Measurements from ENCODE around the gene SKP1.
A peak's percentile ranks its signal among the peaks of the same experiment; 100 is the strongest.
"Not testable (repeated sequence)": the region's sequence is repeated elsewhere in the genome, so short reads cannot be mapped to it uniquely, and the experiment has no call there.

Gene SKP1

DNA sequence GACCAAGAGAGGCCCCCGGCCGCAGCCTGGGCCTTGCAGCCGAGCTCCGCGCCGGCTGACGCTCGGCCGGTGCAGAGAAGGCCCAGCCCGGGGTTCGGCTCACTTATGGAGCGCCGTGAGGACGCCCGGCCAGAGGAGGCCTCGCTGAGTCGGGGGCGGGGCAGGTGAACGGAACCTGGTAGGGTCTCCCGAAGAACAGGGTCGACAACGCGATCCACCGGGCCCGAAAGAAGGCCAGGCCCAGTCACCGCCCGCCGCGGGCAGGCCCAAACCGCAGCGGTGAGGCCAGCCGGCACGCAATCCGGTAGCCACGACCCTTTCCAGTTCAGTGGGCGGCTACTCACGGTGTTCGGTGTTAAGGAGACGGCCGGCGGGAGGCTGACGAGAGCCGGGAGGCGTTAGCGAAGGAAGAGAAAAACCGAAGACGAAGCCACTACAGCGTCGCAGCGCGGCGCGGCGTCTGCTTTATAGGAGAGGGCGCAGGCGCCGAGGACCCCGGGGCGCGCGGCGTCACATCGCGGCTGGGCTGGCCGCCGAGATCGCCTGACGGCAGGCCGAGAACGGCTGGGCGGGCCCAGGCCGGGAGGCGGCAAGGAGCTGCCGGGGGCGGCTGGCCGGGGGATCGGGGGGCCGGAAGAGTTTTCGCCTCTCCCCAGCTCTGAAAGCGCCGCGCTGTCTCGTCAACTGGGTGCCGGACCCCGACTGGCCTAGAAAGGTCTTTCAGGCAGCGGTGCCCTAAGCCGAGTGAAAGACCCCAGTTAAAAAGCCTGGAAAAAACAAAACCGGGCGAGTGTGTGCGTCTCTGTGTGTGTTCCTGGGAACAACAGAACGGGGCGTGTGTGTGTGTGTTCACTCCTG, at the start of gene SKP1:
Gene SKP1 (minus strand): TSS at position 440 of the 858 bp plus-strand sequence. CDS start 2,928 bp downstream, outside the sequence.
- Histone ChIP-seq H3K27me3 (ENCODE audit: control insufficient read depth, insufficient read depth, low read length) (no peaks in the 10 kb centered on the region), H3K9ac (ENCODE audit: low read length) (peak within 1 kb of the TSS; percentile 97), H3K4me3 (ENCODE audit: low read length) (peak within 1 kb of the TSS; percentile 89), H3K4me1 (ENCODE audit: control insufficient read depth, insufficient read depth, low read length) (peaks cover 16% of the 10 kb centered on the region), H3K36me3 (ENCODE audit: control insufficient read depth, insufficient read depth, low read length) (peaks cover 2% of the 10 kb centered on the region), H3K27ac (ENCODE audit: low read depth, low read length) (peak within 1 kb of the TSS; percentile 100)

DNA sequence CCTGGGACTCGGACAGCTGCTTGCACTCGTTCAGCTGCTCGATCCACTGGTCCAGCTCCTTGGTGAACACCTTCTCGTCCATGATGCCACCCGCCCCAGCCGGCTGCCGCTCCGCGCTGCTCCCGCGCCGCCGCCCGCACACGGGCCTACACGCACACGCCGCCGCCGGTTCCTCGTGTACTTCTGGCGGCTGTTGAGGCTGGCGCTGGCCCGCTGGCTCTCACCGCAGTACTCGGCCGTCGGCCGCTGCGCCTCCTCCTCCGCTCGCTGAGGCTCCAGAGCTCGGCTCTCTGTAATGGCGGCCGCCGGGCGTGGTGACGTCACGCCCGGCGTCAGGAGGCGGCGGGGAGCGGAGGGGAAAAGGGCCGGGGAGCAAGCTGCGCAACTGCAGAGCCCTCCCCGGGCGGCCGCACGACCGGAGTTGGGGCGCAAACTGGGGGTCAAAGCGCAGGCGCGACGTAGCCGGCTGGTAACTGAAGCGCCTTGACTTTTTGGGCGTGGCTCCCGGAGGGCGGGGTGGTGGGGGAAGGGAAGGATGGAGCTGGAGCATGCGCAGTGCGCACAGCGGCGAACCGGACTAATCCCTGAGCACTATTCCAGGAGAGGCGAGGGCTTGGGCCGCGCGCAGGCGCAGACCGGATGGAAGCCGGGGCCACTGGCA, 49.2 kb upstream of the SKP1 start, which contains the start of gene PPP2CA:
Gene PPP2CA (minus strand): TSS at position 294 of the 661 bp plus-strand sequence. CDS start 212 bp downstream, at position 82.
- H3K27ac ChIP-seq (ENCODE audit: low read depth, low read length) = peak within 1 kb of the TSS; percentile 100
- H3K36me3 ChIP-seq (ENCODE audit: control insufficient read depth, insufficient read depth, low read length) = no peaks in the 10 kb centered on the region
- peak within 1 kb of the TSS; percentile 93 for H3K4me3 ChIP-seq (ENCODE audit: low read length)
- H3K4me1 ChIP-seq (ENCODE audit: control insufficient read depth, insufficient read depth, low read length) = peaks cover 19% of the 10 kb centered on the region
- peak within 1 kb of the TSS; percentile 99 for H3K9ac ChIP-seq (ENCODE audit: low read length)
- H3K27me3 ChIP-seq (ENCODE audit: control insufficient read depth, insufficient read depth, low read length) = no peaks in the 10 kb centered on the region

DNA sequence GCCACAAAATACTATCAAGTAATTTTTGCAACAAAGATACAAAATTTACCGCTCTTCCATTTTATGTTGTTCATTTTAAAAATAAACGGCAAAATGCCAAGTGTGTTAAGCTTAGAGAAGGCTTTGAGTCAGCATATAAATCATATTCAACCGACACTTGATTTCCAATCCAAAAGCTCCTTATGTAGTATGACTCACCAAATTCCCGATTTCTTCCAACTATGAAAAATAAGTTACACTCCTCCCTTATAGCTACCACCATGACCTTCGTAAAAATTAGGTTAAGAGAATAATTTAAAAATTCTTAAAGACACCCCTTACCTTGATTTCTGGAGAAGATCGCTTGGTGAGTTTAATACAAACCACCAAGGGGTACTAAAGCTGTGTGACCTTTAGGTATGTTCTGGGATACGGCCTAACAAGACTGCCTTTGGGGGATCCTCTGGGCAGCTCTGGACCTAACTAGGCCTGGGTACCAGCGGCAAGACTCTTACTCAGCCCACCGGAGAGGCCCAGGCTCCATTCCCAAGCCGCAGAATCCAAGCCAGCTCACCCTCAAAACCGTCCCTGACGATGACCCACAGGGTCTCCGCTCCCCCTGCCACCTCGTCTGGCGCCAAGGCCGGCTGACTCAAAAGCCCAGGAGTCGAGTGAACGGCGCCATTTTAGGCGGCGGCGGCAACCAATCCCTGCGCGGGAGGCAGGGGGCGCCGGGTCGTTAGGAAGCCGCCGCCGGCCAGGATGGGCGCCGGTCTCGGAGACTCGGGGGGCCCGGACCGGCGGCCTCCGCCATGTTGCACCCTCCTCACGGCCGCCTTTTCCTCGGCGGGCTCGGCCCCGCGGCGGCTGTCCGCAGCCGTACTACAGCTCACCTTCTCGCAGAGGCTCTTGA, 48.4 kb upstream of the SKP1 start:
- Histone ChIP-seq H3K4me3 (ENCODE audit: low read length) (peak overlapping the region; percentile 93), H3K36me3 (ENCODE audit: control insufficient read depth, insufficient read depth, low read length) (no peaks in the 10 kb centered on the region), H3K4me1 (ENCODE audit: control insufficient read depth, insufficient read depth, low read length) (peaks cover 19% of the 10 kb centered on the region), H3K27me3 (ENCODE audit: control insufficient read depth, insufficient read depth, low read length) (no peaks in the 10 kb centered on the region), H3K9ac (ENCODE audit: low read length) (peak overlapping the region; percentile 99), H3K27ac (ENCODE audit: low read depth, low read length) (peak overlapping the region; percentile 100)

DNA sequence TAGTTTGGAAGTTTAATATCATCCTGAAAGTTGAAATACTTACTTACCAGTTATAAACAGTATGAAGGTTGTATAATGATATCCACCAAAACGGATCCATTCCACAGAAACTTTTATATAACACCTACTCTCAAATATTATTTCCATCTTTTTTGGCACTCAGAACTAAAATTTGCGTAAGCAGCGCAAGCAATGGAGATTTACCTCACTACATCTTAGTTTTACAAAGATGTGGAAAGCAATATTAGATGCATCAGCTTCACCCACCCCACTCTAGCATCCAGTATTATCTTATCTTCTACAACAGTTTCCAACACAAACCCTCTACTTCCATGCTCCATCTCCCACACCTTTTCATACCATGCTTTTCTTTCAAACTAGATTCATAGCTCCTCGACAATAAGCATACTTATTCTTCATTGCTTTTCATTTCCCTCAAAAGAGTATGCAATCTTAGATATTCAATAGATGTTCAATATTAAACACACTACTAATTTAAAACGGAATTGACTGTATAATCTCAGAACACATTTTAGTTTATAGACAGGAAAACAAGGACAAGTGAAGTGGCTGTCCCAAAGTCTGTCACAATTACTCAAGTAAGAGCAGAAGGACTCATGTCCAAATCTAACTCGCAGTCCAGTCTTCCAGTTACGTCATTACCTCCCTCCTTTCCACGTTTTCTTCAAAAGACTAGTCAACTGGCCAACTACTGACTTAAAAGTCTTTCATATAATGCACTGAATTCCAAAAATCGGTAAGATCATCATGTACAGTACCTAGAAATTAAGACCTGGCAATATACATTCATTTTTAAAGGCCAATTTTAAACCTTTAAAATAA, 46.9 kb upstream of the SKP1 start:
- peak overlapping the region; percentile 35 for H3K27ac ChIP-seq (ENCODE audit: low read depth, low read length)
- H3K9ac ChIP-seq (ENCODE audit: low read length) = no peak overlapping the region
- H3K36me3 ChIP-seq (ENCODE audit: control insufficient read depth, insufficient read depth, low read length) = no peaks in the 10 kb centered on the region
- H3K4me1 ChIP-seq (ENCODE audit: control insufficient read depth, insufficient read depth, low read length) = peaks cover 19% of the 10 kb centered on the region
- no peaks in the 10 kb centered on the region for H3K27me3 ChIP-seq (ENCODE audit: control insufficient read depth, insufficient read depth, low read length)
- peak overlapping the region; percentile 93 for H3K4me3 ChIP-seq (ENCODE audit: low read length)

DNA sequence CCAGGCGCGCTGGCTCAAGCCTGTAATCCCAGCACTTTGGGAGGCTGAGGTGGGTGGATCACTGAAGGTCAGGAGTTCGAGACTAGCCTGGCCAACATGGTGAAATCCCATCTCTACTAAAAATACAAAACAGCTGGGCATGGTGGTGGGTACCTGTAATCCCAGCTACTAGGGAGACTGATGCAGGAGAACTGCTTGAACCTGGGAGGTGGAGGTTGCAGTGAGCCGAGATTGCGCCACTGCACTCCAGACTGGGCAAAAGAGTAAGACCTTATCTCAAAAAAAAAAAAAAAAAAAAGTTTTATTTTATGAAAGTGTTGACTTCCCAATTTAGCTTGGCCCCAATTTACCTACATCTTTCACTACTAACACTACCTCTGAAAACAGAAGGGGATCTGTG, 44.9 kb upstream of the SKP1 start:
- not testable (repeated sequence) for H3K4me3 ChIP-seq (ENCODE audit: low read length); H3K9ac ChIP-seq (ENCODE audit: low read length); H3K27ac ChIP-seq (ENCODE audit: low read depth, low read length); H3K36me3 ChIP-seq (ENCODE audit: control insufficient read depth, insufficient read depth, low read length); H3K27me3 ChIP-seq (ENCODE audit: control insufficient read depth, insufficient read depth, low read length)
- H3K4me1 ChIP-seq (ENCODE audit: control insufficient read depth, insufficient read depth, low read length) = peaks cover 18% of the 10 kb centered on the region

DNA sequence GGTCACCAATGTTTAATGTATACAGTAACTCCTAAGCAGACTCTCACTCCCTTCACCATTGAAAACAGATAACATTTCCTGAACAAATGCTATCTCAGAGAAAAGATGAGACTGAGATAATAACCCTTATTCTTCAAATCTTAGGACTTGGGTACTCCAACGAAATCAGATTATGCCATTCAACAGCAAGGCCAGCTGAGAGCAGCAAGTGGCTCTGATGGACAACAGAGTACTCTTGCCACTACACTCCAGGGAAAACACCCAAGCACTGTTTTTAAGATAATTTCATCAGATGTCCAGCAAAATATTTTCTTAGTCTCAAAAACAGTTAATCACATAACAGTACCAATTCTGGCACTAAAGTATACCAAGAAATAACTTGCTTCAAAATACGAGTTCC, 39.0 kb upstream of the SKP1 start:
- Histone ChIP-seq H3K9ac (ENCODE audit: low read length) (no peak overlapping the region), H3K4me3 (ENCODE audit: low read length) (no peak overlapping the region), H3K27me3 (ENCODE audit: control insufficient read depth, insufficient read depth, low read length) (no peaks in the 10 kb centered on the region), H3K4me1 (ENCODE audit: control insufficient read depth, insufficient read depth, low read length) (peaks cover 6% of the 10 kb centered on the region), H3K27ac (ENCODE audit: low read depth, low read length) (no peak overlapping the region), H3K36me3 (ENCODE audit: control insufficient read depth, insufficient read depth, low read length) (no peaks in the 10 kb centered on the region)

DNA sequence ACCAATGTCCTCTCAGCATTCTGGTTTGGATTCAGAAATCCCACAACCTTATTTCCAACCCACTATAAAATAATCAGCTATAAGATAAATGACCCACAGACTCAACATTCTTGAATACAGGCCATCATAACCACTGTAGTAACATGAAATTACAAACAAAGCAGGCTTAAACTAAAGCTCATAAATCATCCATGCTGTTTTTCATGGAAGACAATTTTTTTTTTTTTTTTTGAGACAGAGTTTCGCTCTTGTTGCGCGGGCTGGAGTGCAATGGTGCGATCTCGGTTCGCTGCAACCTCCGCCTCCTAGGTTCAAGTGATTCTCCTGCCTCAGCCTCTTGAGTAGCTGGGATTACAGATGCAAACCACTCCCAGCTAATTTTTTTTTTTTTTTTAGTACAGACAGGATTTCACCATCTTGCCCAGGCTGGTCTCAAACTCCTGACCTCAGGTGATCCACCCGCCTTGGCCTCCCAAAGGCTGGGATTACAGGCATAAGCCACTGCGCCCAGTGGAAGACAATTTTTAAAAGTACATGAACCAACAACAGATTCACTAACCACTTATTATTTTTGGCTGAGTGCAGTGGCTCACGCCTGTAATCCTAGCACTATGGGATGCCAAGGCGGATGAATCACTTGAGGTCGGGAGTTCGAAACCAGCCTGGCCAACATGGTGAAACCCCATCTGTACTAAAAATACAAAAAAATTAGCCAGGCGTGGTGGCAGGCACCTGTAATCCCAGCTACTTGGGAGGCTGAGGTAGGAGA, 34.7 kb upstream of the SKP1 start:
- H3K36me3 ChIP-seq (ENCODE audit: control insufficient read depth, insufficient read depth, low read length); H3K9ac ChIP-seq (ENCODE audit: low read length); H3K4me1 ChIP-seq (ENCODE audit: control insufficient read depth, insufficient read depth, low read length); H3K4me3 ChIP-seq (ENCODE audit: low read length); H3K27me3 ChIP-seq (ENCODE audit: control insufficient read depth, insufficient read depth, low read length): not testable (repeated sequence)
- peak overlapping the region; percentile 14 for H3K27ac ChIP-seq (ENCODE audit: low read depth, low read length)

DNA sequence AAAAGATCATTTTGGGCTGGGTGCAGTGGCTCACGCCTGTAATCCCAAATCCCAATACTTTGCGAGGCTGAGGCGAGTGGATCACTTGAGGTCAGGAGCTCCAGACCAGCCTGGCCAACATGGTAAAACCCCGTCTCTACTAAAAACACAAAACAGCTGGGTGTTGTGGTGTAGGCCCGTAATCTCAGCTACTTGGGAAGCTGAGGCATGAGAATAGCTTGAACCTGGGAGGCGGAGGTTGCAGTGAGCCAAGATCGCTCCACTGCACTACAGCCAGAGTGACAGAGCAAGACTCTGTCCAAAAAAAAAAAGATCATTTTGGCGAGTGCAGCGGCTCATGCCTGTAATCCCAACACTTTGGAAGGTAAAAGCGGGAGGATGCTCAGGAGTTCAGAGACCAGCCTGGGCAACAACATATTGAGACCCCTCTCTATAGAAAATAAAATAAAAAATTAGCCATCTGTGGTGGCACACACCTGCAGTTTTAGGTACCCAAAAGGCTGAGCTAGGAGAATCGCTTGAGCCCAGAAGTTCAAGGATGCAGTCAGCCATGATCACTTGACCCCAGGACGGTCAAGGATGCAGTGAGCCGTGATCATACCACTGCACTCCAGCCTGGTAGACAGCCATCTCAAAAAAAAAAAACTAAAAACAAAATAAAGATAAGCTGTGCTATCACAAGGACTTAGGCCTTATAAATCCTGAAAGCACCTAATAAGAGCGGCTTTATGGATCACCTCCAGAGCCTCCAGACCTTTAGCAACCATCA, 32.9 kb upstream of the SKP1 start:
- peaks cover 4% of the 10 kb centered on the region for H3K4me1 ChIP-seq (ENCODE audit: control insufficient read depth, insufficient read depth, low read length)
- H3K4me3 ChIP-seq (ENCODE audit: low read length) = no peak overlapping the region
- H3K27ac ChIP-seq (ENCODE audit: low read depth, low read length) = no peak overlapping the region
- H3K9ac ChIP-seq (ENCODE audit: low read length) = no peak overlapping the region
- no peaks in the 10 kb centered on the region for H3K36me3 ChIP-seq (ENCODE audit: control insufficient read depth, insufficient read depth, low read length)
- H3K27me3 ChIP-seq (ENCODE audit: control insufficient read depth, insufficient read depth, low read length) = no peaks in the 10 kb centered on the region

DNA sequence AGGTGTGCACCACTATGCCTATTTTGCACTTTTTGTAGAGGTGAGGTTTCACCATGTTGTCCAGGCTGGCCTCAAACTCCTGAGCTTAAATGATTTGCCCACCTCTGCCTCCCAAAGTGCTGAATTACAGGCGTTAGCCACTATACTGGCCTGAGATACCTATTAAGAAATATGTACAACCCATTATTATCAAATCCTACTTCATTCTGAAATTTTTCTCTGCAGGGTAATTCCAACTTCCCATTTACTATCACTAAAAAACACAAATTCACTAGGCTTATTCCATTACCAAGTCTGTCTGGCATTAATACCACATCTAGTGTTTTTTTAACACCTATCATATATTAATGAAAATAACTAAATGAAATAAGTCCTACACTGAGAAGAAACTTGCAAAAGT, 30.9 kb upstream of the SKP1 start:
- H3K4me1 ChIP-seq (ENCODE audit: control insufficient read depth, insufficient read depth, low read length) = peaks cover 2% of the 10 kb centered on the region

DNA sequence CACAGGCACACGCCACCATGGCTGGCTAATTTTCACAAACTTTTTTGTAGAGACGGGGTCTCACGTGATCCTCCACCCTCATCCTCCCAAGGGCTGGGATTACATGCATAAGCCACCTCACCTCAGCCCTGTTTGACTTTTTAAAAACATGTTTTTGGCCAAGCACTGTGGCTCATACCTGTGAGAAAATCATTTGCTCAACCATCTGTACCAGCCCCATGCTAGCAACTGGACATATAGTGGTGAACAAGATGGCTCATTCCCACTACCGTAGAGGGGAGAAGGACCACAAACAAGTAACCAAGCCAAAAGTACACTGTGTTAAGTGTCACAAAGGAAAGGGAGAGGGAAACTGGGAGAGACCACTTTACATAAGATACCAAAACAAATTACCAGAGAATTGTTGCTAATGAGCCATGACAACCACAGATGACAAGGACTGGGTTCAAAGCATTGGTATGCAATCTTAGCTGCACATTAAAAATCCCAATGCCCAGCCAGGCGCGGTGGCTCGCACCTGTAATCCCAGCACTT, 29.9 kb upstream of the SKP1 start:
- H3K4me3 ChIP-seq (ENCODE audit: low read length) = no peak overlapping the region
- no peak overlapping the region for H3K27ac ChIP-seq (ENCODE audit: low read depth, low read length)
- H3K36me3 ChIP-seq (ENCODE audit: control insufficient read depth, insufficient read depth, low read length) = peaks cover 3% of the 10 kb centered on the region
- no peaks in the 10 kb centered on the region for H3K27me3 ChIP-seq (ENCODE audit: control insufficient read depth, insufficient read depth, low read length)
- peaks cover 2% of the 10 kb centered on the region for H3K4me1 ChIP-seq (ENCODE audit: control insufficient read depth, insufficient read depth, low read length)
- H3K9ac ChIP-seq (ENCODE audit: low read length) = no peak overlapping the region

More for the DNA sequence above, 30.9 kb upstream of the SKP1 start:
- H3K27me3 ChIP-seq (ENCODE audit: control insufficient read depth, insufficient read depth, low read length) = no peaks in the 10 kb centered on the region
- no peak overlapping the region for H3K27ac ChIP-seq (ENCODE audit: low read depth, low read length)
- H3K4me3 ChIP-seq (ENCODE audit: low read length) = no peak overlapping the region
- peaks cover 3% of the 10 kb centered on the region for H3K36me3 ChIP-seq (ENCODE audit: control insufficient read depth, insufficient read depth, low read length)
- H3K9ac ChIP-seq (ENCODE audit: low read length) = no peak overlapping the region

Measured in rectal smooth muscle tissue (tissue), 1 donor.